LNCAP (cell line): ENCODE results near the gene JAG1.

ENCODE experiments used
- TF ChIP-seq, protein P1 (sequence below): fragments of 450-650 bp; IDR thresholded peaks from 2 replicates; pipeline ENCODE4 v1.5.1; 2017; ENCODE audit warnings: mild to moderate bottlenecking

JAG1 gene

DNA sequence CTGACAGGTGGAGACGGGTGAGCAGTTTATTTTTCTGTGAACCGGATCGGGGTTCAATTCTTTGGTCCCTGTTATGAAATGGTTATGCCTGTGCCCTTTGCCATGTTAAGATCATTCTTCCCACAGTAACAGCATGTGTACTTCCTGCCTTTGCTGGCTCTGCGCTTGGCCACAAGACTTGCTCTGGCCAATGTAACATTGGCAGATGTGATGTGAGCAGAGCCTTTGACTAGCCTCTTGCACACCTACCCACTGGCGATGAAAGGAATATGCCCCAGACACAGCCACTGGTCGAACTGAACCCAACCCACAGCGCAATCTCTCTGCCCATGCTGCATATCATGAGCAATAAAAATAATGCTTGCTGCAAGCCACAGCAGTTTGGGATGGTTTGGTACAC lies 31.9 kb downstream of the JAG1 start:
- TF ChIP-seq, protein P1, sequence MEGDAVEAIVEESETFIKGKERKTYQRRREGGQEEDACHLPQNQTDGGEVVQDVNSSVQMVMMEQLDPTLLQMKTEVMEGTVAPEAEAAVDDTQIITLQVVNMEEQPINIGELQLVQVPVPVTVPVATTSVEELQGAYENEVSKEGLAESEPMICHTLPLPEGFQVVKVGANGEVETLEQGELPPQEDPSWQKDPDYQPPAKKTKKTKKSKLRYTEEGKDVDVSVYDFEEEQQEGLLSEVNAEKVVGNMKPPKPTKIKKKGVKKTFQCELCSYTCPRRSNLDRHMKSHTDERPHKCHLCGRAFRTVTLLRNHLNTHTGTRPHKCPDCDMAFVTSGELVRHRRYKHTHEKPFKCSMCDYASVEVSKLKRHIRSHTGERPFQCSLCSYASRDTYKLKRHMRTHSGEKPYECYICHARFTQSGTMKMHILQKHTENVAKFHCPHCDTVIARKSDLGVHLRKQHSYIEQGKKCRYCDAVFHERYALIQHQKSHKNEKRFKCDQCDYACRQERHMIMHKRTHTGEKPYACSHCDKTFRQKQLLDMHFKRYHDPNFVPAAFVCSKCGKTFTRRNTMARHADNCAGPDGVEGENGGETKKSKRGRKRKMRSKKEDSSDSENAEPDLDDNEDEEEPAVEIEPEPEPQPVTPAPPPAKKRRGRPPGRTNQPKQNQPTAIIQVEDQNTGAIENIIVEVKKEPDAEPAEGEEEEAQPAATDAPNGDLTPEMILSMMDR = no peak

GRCh38 chr20:10641467-10641866 lies 32.3 kb downstream of the JAG1 start:
- TF ChIP-seq, protein P1 = no peak

DNA sequence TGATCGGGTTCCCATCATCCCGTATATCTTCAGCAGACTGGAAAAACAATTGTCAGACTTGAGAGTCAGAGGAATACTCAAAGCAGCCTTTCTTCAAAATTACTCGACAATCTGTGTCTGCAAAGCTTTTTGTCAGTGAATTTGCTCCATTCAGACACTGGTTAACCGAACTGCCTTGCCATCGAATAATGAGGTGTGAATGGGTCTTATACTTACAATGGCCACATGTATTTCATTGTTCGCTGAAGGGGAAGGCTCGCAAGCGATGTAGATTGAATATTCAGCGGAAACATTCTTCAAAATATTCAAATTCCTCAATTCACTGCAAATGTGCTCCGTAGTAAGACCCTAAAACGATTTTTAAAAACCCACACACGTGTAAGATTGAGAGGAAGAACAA lies 32.9 kb downstream of the JAG1 start:
- TF ChIP-seq, protein P1 = no peak

GRCh38 chr20:10639737-10640556 lies 33.9 kb downstream of the JAG1 start:
- TF ChIP-seq, protein P1 = no peak

DNA sequence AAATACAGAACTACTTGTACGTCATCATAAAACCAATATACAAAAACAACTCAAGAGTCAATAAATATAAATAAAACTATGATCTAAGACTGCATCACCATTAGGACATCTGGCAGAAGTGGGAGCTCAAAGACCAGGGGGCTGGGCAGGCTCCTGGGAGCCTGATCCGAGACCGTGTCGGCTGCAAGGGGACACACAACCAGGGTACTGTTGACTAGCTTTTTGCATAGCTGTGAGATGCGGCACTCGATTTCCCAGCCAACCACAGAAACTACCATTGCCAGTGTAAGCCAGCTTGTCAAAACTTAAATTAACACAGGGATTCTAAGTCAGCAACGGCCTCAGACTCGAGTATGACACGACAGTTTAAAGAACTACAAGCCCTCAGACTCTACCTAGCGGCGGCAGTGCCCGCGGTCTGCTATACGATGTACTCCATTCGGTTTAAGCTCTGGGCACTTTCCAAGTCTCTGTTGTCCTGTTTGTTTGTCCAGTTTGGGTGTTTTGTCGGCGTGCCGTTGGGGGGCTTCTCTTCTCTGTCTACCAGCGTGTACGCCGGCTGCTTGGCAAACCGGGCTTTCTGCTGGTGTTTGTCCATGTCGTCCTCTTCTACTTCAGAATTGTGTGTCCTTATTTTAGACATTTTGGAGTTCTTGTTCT lies 34.6 kb downstream of the JAG1 start:
- TF ChIP-seq, protein P1 = no peak

GRCh38 chr20:10637563-10637962 lies 36.2 kb downstream of the JAG1 start:
- TF ChIP-seq, protein P1 = no peak

DNA sequence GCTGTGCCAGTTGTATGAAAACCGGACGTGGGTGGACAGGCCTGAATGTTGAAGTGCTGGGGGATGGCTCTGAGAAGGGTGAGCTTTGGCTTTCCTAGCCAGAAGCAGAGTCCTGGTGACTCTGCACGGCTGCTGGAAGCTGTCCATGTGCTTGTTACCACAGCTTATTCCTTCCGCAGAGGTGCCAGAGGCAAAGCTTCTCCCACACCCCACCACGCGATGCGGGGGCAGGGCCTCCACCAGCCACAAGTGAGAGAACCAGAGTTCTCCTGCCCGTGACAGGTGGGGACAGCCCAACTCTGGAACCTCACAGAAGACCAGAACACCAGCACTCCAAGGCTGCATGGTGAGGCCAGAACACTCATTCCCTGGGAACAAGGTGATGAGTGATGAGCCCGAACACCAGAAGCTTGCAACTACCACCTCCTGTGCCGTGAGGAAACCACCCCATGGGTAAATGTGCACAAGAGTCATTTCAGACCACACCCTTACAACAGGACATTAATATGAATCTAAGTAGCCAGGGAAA lies 36.7 kb downstream of the JAG1 start:
- TF ChIP-seq, protein P1 = no peak
